Measurements from ENCODE around the gene TOR1AIP2. TPM values are rescaled to one million over a fixed set of nuclear protein-coding genes. Genes with fewer than 3 reads are reported as not detected.

Gene TOR1AIP2
- total RNA-seq, 1 experiment from 2014 or later: 100 TPM

- CTCF ChIA-PET: interaction anchor here (3.2 kb wide), 1 partner anchor 104 kb away, joined by 102 read pairs; no protein-coding TSS in a partner anchor
Observed at GRCh38 chr1:179808503-179808902, 69.1 kb downstream of the TOR1AIP2 start.

GRCh38 chr1:179807691-179808485 lies 69.7 kb downstream of the TOR1AIP2 start:
- no peak for DNase-seq (ENCODE audit: low spot score)
- Histone ChIP-seq H3K27ac (ENCODE audit: low read depth, low read length, poor library complexity, severe bottlenecking) (no peak overlapping the region), H3K4me1 (ENCODE audit: insufficient read depth, low read length, poor library complexity, severe bottlenecking) (no peaks in the 10 kb centered on the region), H3K4me3 (ENCODE audit: low read depth, low read length, poor library complexity, severe bottlenecking) (no peak overlapping the region), H3K36me3 (ENCODE audit: insufficient read depth, low read length, poor library complexity, severe bottlenecking) (no peaks in the 10 kb centered on the region), H3K9me3 (ENCODE audit: low read depth, low read length, poor library complexity, severe bottlenecking) (no peaks in the 10 kb centered on the region), H3K27me3 (replicated peaks; ENCODE audit: insufficient read depth, low read depth, low read length, poor library complexity) (peaks cover 18% of the 10 kb centered on the region)
- ChIA-PET CTCF (no interaction called here), POLR2A (ENCODE audit: low non-redundant PET) (no interaction called here)
- intact Hi-C loops (cut with micrococcal nuclease; ENCODE audit: unreplicated experiment): no loop called here
- no TSS peak for BruUV-seq (replicated peaks)
- TF ChIP-seq CTCF (conservative IDR thresholded peaks at IDR 0.05; ENCODE audit: low read depth, low read length) (no peak), EZH2 (IDR thresholded peaks at IDR 0.05; ENCODE audit: borderline replicate concordance, low read depth, low read length, poor library complexity, severe bottlenecking) (no peak)

More at GRCh38 chr1:179808503-179808902, 69.1 kb downstream of the TOR1AIP2 start:
- Histone ChIP-seq H3K4me3 (ENCODE audit: low read depth, low read length, poor library complexity, severe bottlenecking) (no peak overlapping the region), H3K4me1 (ENCODE audit: insufficient read depth, low read length, poor library complexity, severe bottlenecking) (no peaks in the 10 kb centered on the region), H3K27me3 (replicated peaks; ENCODE audit: insufficient read depth, low read depth, low read length, poor library complexity) (peaks cover 22% of the 10 kb centered on the region), H3K27ac (ENCODE audit: low read depth, low read length, poor library complexity, severe bottlenecking) (no peak overlapping the region), H3K36me3 (ENCODE audit: insufficient read depth, low read length, poor library complexity, severe bottlenecking) (no peaks in the 10 kb centered on the region), H3K9me3 (ENCODE audit: low read depth, low read length, poor library complexity, severe bottlenecking) (no peaks in the 10 kb centered on the region)
- no peak for DNase-seq (ENCODE audit: low spot score)
- no peak for TF ChIP-seq EZH2 (IDR thresholded peaks at IDR 0.05; ENCODE audit: borderline replicate concordance, low read depth, low read length, poor library complexity, severe bottlenecking)
- no peak for TF ChIP-seq CTCF (conservative IDR thresholded peaks at IDR 0.05; ENCODE audit: low read depth, low read length)
- POLR2A ChIA-PET (ENCODE audit: low non-redundant PET): no interaction called here
- BruUV-seq (replicated peaks): no TSS peak
- intact Hi-C loops (cut with micrococcal nuclease; ENCODE audit: unreplicated experiment): no loop called here

DNA sequence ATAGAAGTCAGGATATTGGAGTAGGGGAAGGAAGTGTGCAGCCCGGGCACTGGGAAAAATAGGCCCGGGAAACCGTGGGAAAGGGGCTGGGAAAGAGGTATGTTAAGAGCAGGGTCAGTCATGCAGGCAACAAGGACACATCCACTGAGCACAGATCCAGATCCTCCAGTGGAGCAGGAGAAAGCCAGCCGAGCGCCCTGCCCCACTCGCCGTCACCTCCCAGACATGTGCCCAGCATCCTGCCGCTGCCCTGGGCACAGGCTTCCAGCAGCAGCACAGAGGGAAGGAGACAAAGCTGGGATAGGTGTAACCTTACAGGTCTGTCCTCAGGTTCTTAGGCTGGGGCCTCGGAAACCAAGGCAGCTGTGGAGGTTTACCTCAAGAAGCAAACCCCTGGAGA lies 70.3 kb downstream of the TOR1AIP2 start:
- DNase-seq (ENCODE audit: low spot score): no peak
- Histone ChIP-seq H3K27me3 (replicated peaks; ENCODE audit: insufficient read depth, low read depth, low read length, poor library complexity) (peaks cover 15% of the 10 kb centered on the region), H3K27ac (ENCODE audit: low read depth, low read length, poor library complexity, severe bottlenecking) (no peak overlapping the region), H3K36me3 (ENCODE audit: insufficient read depth, low read length, poor library complexity, severe bottlenecking) (no peaks in the 10 kb centered on the region), H3K4me3 (ENCODE audit: low read depth, low read length, poor library complexity, severe bottlenecking) (no peak overlapping the region), H3K9me3 (ENCODE audit: low read depth, low read length, poor library complexity, severe bottlenecking) (no peaks in the 10 kb centered on the region), H3K4me1 (ENCODE audit: insufficient read depth, low read length, poor library complexity, severe bottlenecking) (no peaks in the 10 kb centered on the region)
- BruUV-seq (replicated peaks): no TSS peak
- intact Hi-C loops (cut with micrococcal nuclease; ENCODE audit: unreplicated experiment): no loop called here
- POLR2A ChIA-PET (ENCODE audit: low non-redundant PET): no interaction called here
- CTCF ChIA-PET: no interaction called here
- TF ChIP-seq CTCF (conservative IDR thresholded peaks at IDR 0.05; ENCODE audit: low read depth, low read length): no peak
- no peak for TF ChIP-seq EZH2 (IDR thresholded peaks at IDR 0.05; ENCODE audit: borderline replicate concordance, low read depth, low read length, poor library complexity, severe bottlenecking)

Data from A673 (cell line).